Upper lobe of left lung (tissue), 4 donors: Measurements from ENCODE around the gene PALM.
A peak's percentile ranks its signal among the peaks of the same experiment; 100 is the strongest.

Source experiments
- CTCF ChIP-seq, 6 experiments: fragments of 450-650 bp in 4 of 6; fragments of 200-600 bp in 2 of 6; sonication (generic) in 2 of 6; IDR thresholded peaks; one replicate each; pipeline ENCODE4 v1.5.1; 2016 to 2019; ENCODE audit warnings: antibody characterized with exemption in 6 of 6
- EP300 ChIP-seq, 4 donors: sonication (generic); formaldehyde crosslinking; IDR thresholded peaks; one replicate each; pipeline ENCODE4 v1.5.1; 2017; ENCODE audit warnings: antibody characterized with exemption in 4 of 4, control low read depth in 2 of 4
- POLR2A ChIP-seq, 4 donors: fragments of 450-650 bp; IDR thresholded peaks; one replicate each; pipeline ENCODE4 v1.5.1; 2016 to 2017; ENCODE audit warnings: antibody characterized with exemption in 4 of 4, mild to moderate bottlenecking in 2 of 4

- TF ChIP-seq CTCF (IDR thresholded peaks at IDR 0.05) (no peak), POLR2A (IDR thresholded peaks at IDR 0.05) (peak in 1 of 4 donors; percentile 1), EP300 (IDR thresholded peaks at IDR 0.05) (peak in 1 of 4 donors; percentile 31)
Measured at GRCh38 chr19:728011-728410, 19.3 kb downstream of the PALM start.
